ENCODE measurements around the gene VPS13A.
"Not testable (repeated sequence)": the region's sequence is repeated elsewhere in the genome, so short reads cannot be mapped to it uniquely, and the experiment has no call there.

Gene VPS13A

DNA sequence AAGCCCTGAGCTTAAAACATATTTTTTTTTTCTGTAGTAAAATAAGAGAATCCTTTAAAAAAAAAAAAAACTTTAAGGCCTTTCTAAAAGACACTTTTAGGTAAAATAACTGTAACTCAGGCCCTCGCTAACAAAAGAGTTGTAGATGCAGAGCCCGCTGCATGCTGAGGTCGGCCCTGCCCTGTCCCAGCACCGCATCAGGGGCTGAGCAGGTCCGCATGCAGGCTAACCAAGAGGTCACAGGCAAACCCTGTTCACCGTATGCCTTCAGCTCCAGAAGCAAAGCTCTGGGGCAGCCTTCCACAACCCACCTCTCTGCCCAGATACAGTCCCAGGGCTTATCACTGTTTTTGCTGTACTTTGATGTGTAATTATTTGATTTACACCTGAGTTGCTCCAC, 254.7 kb downstream of the VPS13A start:
- Mint-ChIP-seq H3K4me1 (peaks cover 3% of the 10 kb centered on the region), H3K27me3 (peaks cover 11% of the 10 kb centered on the region), H3K36me3 (no peaks in the 10 kb centered on the region), H3K9me3 (no peaks in the 10 kb centered on the region), H3K4me3 (no peak overlapping the region), H3K27ac (no peak overlapping the region)
- DNase-seq = no peak
- CTCF ChIA-PET = interaction anchor here (0.6 to 7.5 kb wide), 6 partner anchors 11 to 937 kb away, joined by 3 to 87 read pairs (median 19); no protein-coding TSS in a partner anchor

- no peak overlapping the region for H3K27ac Mint-ChIP-seq
- H3K27me3 Mint-ChIP-seq = peaks cover 7% of the 10 kb centered on the region
- CTCF ChIA-PET = interaction anchor here (0.5 to 7.5 kb wide), 31 partner anchors 9 to 831 kb away, joined by 3 to 87 read pairs (median 3); partner anchors contain the start of gene GNA14
- DNase-seq = peak; percentile 64
- no peak overlapping the region for H3K4me3 Mint-ChIP-seq
- no peaks in the 10 kb centered on the region for H3K9me3 Mint-ChIP-seq
- peaks cover 3% of the 10 kb centered on the region for H3K4me1 Mint-ChIP-seq
- no peaks in the 10 kb centered on the region for H3K36me3 Mint-ChIP-seq
Observed at GRCh38 chr9:77433675-77434445, 256.5 kb downstream of the VPS13A start.

- CTCF ChIA-PET = interaction anchor here (2.1 to 7.5 kb wide), 4 partner anchors 8 to 316 kb away, joined by 17 to 87 read pairs (median 46); no protein-coding TSS in a partner anchor
- no peak overlapping the region for H3K4me3 Mint-ChIP-seq
- no peaks in the 10 kb centered on the region for H3K9me3 Mint-ChIP-seq
- no peak for DNase-seq
- no peak overlapping the region for H3K27ac Mint-ChIP-seq
- no peaks in the 10 kb centered on the region for H3K36me3 Mint-ChIP-seq
- H3K4me1 Mint-ChIP-seq = peaks cover 3% of the 10 kb centered on the region
- H3K27me3 Mint-ChIP-seq = peaks cover 7% of the 10 kb centered on the region
Observed at GRCh38 chr9:77435277-77435676, 257.9 kb downstream of the VPS13A start.

DNA sequence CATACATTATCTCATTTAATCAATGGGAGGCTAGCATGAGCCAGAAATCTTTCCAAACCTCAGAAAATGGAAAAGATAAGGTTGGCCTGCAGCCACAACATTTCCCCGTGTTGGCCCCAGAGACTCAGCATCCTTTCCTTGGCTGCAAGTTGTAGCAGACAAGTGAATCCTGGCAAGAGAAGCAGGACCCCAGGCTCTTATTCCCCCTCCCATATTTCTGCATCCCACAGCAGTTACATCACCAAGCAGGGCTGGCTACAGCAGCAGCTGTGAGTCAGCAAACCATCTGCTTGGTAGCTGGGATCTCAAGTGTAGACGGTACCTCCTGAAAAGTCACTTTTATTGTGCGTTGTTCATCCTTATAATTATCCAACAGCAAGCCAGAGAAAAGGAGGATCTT, 258.4 kb downstream of the VPS13A start:
- CTCF ChIA-PET = interaction anchor here (7.5 kb wide), 1 partner anchor 20 kb away, joined by 87 read pairs; no protein-coding TSS in a partner anchor
- peaks cover 3% of the 10 kb centered on the region for H3K4me1 Mint-ChIP-seq
- no peak overlapping the region for H3K27ac Mint-ChIP-seq
- H3K4me3 Mint-ChIP-seq = no peak overlapping the region
- DNase-seq = no peak
- H3K9me3 Mint-ChIP-seq = no peaks in the 10 kb centered on the region
- no peaks in the 10 kb centered on the region for H3K36me3 Mint-ChIP-seq
- H3K27me3 Mint-ChIP-seq = peaks cover 7% of the 10 kb centered on the region

- CTCF ChIA-PET = interaction anchor here (2.2 to 10.0 kb wide), 2 partner anchors 17 to 18 kb away, joined by 15 to 86 read pairs; no protein-coding TSS in a partner anchor
- DNase-seq = no peak
- peaks cover 3% of the 10 kb centered on the region for H3K4me1 Mint-ChIP-seq
- no peak overlapping the region for H3K27ac Mint-ChIP-seq
- no peak overlapping the region for H3K4me3 Mint-ChIP-seq
- H3K9me3 Mint-ChIP-seq = no peaks in the 10 kb centered on the region
- H3K36me3 Mint-ChIP-seq = no peaks in the 10 kb centered on the region
- H3K27me3 Mint-ChIP-seq = peaks cover 3% of the 10 kb centered on the region
Observed at GRCh38 chr9:77438653-77439052, 261.3 kb downstream of the VPS13A start.

GRCh38 chr9:77440057-77440456, 262.7 kb downstream of the VPS13A start:
- Mint-ChIP-seq H3K27ac (no peak overlapping the region), H3K4me1 (no peaks in the 10 kb centered on the region), H3K36me3 (no peaks in the 10 kb centered on the region), H3K9me3 (no peaks in the 10 kb centered on the region), H3K27me3 (no peaks in the 10 kb centered on the region), H3K4me3 (no peak overlapping the region)
- CTCF ChIA-PET = interaction anchor here (1.0 to 10.0 kb wide), 2 partner anchors 16 to 325 kb away, joined by 3 to 86 read pairs; no protein-coding TSS in a partner anchor
- DNase-seq = no peak

- not testable (repeated sequence) for DNase-seq, H3K36me3 Mint-ChIP-seq, H3K27ac Mint-ChIP-seq, H3K27me3 Mint-ChIP-seq, H3K4me3 Mint-ChIP-seq, H3K4me1 Mint-ChIP-seq, H3K9me3 Mint-ChIP-seq
- CTCF ChIA-PET = interaction anchor here (10.0 kb wide), 1 partner anchor 15 kb away, joined by 86 read pairs; no protein-coding TSS in a partner anchor
Observed at GRCh38 chr9:77441124-77441523, 263.8 kb downstream of the VPS13A start.

DNA sequence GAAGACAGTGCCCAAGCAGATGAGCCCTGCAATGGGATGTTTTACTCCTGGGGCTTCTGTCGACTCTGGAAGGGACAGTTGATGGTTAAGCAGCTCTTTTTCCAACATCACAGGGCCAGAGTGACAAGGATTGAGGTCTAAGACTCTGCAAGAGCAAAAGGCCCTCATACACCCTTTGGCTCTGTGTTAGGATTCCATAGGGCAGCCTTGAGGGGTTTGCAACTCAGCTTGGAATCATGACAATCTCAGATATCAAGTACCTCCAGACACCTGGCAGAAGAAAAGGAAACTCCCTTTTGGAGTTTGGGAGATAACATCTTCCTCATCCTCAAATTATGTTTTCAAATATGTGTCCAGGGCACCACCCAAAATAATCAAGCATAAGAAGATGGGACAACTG, 265.1 kb downstream of the VPS13A start:
- no peaks in the 10 kb centered on the region for H3K9me3 Mint-ChIP-seq
- H3K4me3 Mint-ChIP-seq = no peak overlapping the region
- DNase-seq = no peak
- no peak overlapping the region for H3K27ac Mint-ChIP-seq
- H3K36me3 Mint-ChIP-seq = no peaks in the 10 kb centered on the region
- CTCF ChIA-PET = interaction anchor here (0.6 to 10.0 kb wide), 6 partner anchors 8 to 376 kb away, joined by 3 to 86 read pairs (median 4); no protein-coding TSS in a partner anchor
- no peaks in the 10 kb centered on the region for H3K4me1 Mint-ChIP-seq
- no peaks in the 10 kb centered on the region for H3K27me3 Mint-ChIP-seq

DNA sequence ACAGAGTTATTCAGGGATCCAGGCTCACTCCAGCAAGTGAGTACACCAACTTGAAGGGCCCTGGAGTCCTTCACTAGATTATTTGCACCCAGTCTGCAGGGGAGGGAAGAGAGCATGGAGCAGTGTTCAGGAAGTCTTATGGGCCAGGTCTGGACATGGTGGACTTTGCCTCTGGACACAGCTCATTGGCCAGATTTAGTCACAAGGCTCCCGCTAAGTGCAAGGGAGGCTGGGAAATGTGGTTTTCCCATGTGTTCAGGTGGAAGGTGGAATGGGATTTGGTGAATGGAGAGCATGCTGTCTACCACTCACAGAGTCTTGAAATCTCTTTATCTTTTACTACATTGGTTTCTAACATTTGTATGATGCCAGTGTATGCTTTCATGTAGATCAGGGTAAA, 270.3 kb downstream of the VPS13A start:
- H3K36me3 Mint-ChIP-seq = no peaks in the 10 kb centered on the region
- H3K4me1 Mint-ChIP-seq = no peaks in the 10 kb centered on the region
- CTCF ChIA-PET = interaction anchor here (1.2 to 10.0 kb wide), 2 partner anchors 8 to 14 kb away, joined by 3 to 86 read pairs; no protein-coding TSS in a partner anchor
- H3K27ac Mint-ChIP-seq = no peak overlapping the region
- no peaks in the 10 kb centered on the region for H3K9me3 Mint-ChIP-seq
- no peak overlapping the region for H3K4me3 Mint-ChIP-seq
- H3K27me3 Mint-ChIP-seq = no peaks in the 10 kb centered on the region
- no peak for DNase-seq

- DNase-seq = no peak
- H3K27me3 Mint-ChIP-seq = no peaks in the 10 kb centered on the region
Observed at GRCh38 chr9:77449240-77450084, 272.1 kb downstream of the VPS13A start.

DNA sequence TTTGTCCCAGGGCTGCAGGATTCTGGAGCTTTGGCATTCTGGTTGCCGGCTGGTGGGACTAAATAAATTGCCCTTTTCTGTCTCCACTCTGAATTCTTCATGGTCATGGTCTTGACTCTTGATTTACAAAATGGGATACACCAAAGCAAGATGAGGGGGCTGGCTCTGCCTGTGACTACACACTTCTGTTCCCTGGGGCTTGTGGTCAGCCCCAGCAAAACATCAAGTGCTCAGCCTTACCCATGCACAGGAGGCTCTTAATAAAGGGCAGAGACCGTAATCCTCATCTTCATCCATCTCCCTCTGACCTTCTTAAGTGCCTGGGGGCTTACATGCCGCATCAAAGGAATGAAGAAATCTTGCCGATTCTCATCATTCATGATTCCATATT, 272.7 kb downstream of the VPS13A start:
- DNase-seq = no peak
- Mint-ChIP-seq H3K27me3 (no peaks in the 10 kb centered on the region), H3K4me3 (no peak overlapping the region), H3K4me1 (peaks cover 10% of the 10 kb centered on the region), H3K36me3 (no peaks in the 10 kb centered on the region), H3K27ac (no peak overlapping the region), H3K9me3 (no peaks in the 10 kb centered on the region)
- CTCF ChIA-PET = interaction anchor here (0.7 to 10.3 kb wide), 3 partner anchors 11 to 37 kb away, joined by 4 to 87 read pairs (median 4); no protein-coding TSS in a partner anchor

More at GRCh38 chr9:77449240-77450084, 272.1 kb downstream of the VPS13A start:
- no peak overlapping the region for H3K27ac Mint-ChIP-seq
- no peak overlapping the region for H3K4me3 Mint-ChIP-seq
- H3K36me3 Mint-ChIP-seq = no peaks in the 10 kb centered on the region
- no peaks in the 10 kb centered on the region for H3K9me3 Mint-ChIP-seq
- H3K4me1 Mint-ChIP-seq = peaks cover 10% of the 10 kb centered on the region
- CTCF ChIA-PET = interaction anchor here (0.7 to 1.1 kb wide), 2 partner anchors 12 to 37 kb away, joined by 4 read pairs; no protein-coding TSS in a partner anchor

DNA sequence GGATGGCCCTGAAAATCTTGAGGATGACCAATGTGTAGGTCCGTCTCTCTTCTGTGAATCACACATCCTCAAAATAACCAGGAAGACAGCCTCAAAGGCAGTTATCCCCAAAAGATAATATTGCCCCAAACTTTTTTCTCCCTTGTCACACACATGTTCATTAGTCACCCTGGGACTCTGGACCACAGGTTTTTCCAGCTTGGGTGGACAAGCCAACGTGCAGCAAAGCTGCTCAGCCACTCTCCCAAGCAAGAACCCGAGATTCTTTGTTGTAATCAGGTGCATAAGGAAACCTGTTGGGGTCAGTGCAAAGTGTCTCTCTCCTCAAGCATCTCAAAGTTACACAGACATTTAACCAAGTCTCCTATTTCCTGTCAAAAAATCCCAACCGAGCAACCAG, 274.2 kb downstream of the VPS13A start:
- Mint-ChIP-seq H3K36me3 (no peaks in the 10 kb centered on the region), H3K27ac (no peak overlapping the region), H3K9me3 (no peaks in the 10 kb centered on the region), H3K4me3 (no peak overlapping the region), H3K27me3 (no peaks in the 10 kb centered on the region), H3K4me1 (peaks cover 10% of the 10 kb centered on the region)
- no peak for DNase-seq
- CTCF ChIA-PET = interaction anchor here (10.3 kb wide), 1 partner anchor 19 kb away, joined by 87 read pairs; no protein-coding TSS in a partner anchor

DNA sequence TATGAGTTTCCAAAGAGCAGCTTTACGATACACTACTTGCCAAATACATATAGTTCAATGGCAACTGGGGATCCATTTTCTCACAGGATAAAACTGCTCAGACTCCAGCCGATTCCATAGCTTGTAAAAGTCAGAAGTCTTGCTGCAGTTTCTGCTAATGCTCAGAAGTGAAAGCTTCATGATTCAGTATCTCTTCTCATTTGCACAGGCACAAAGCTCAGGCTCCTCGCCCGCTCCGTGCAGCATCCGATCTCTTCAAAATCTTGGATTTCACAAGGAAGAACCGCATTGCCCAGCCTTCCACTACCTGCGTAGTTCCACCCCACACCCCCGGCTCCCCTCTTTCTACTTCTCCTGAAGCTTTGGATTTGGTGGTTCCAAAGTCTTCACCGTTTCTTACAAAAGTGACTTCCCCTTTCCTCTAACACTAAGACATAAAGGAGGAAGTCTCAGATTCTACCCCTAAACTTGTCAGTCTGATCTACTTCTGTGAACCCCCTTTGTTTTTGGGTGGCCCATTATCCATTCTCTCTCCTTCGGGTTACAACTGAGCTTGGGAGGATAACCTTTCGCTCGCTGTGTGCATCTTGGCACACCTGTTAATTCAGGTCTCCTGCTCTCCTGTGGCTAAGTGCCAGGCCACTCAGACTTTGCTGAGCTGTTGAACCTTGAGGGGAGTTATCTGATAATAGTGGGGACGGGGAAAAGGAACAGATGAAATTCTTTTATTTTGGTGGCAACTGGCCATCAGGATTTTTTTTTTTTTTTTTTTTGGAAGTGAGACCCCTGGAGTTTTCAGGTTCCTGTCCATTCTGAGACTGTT, 276.7 kb downstream of the VPS13A start:
- H3K4me3 Mint-ChIP-seq = peak overlapping the region; percentile 57
- CTCF ChIA-PET = interaction anchor here (0.7 to 10.3 kb wide), 11 partner anchors 9 to 668 kb away, joined by 3 to 167 read pairs (median 11); no protein-coding TSS in a partner anchor
- no peak for DNase-seq
- H3K4me1 Mint-ChIP-seq = peaks cover 17% of the 10 kb centered on the region
- H3K27ac Mint-ChIP-seq = peak overlapping the region; percentile 37
- no peaks in the 10 kb centered on the region for H3K36me3 Mint-ChIP-seq
- no peaks in the 10 kb centered on the region for H3K9me3 Mint-ChIP-seq
- no peaks in the 10 kb centered on the region for H3K27me3 Mint-ChIP-seq

Data from activated naive CD4-positive, alpha-beta T cell treated with anti-CD3 and anti-CD28 coated beads, Interleukin-2, amount 10 ng/mL, durations not matched to agents 7 days and 5 days (primary cell).